BE2C (cell line): ENCODE results near the gene IGFBP6.
A peak's percentile ranks its signal among the peaks of the same experiment; 100 is the strongest.

ENCODE experiments used
- DNase-seq: peaks from one replicate; pipeline ENCODE4 v3.0.0-alpha.2; 2020
- H3K27me3 ChIP-seq: fragments of 250-450 bp; sonication (Bioruptor Pico); 2 replicates; pipeline ENCODE4 v1.5.1; 2020; ENCODE audit warnings: mild to moderate bottlenecking
- H3K36me3 ChIP-seq: fragments of 250-450 bp; sonication (Bioruptor Pico); 2 replicates; pipeline ENCODE4 v1.5.1; 2020; ENCODE audit warnings: mild to moderate bottlenecking
- H3K4me1 ChIP-seq: fragments of 250-450 bp; sonication (Bioruptor Pico); 2 replicates; pipeline ENCODE4 v1.5.1; 2020
- H3K4me3 ChIP-seq: 2 replicates; pipeline ENCODE4 v1.5.1; 2011; ENCODE audit warnings: low read depth, low read length
- H3K9me3 ChIP-seq: fragments of 250-450 bp; sonication (Bioruptor Pico); 2 replicates; pipeline ENCODE4 v1.5.1; 2020
- TF ChIP-seq, protein P1 (sequence below): IDR thresholded peaks from 2 replicates; pipeline ENCODE4 v1.5.1; 2012; ENCODE audit warnings: mild to moderate bottlenecking, low read depth, low read length

IGFBP6 gene

DNA sequence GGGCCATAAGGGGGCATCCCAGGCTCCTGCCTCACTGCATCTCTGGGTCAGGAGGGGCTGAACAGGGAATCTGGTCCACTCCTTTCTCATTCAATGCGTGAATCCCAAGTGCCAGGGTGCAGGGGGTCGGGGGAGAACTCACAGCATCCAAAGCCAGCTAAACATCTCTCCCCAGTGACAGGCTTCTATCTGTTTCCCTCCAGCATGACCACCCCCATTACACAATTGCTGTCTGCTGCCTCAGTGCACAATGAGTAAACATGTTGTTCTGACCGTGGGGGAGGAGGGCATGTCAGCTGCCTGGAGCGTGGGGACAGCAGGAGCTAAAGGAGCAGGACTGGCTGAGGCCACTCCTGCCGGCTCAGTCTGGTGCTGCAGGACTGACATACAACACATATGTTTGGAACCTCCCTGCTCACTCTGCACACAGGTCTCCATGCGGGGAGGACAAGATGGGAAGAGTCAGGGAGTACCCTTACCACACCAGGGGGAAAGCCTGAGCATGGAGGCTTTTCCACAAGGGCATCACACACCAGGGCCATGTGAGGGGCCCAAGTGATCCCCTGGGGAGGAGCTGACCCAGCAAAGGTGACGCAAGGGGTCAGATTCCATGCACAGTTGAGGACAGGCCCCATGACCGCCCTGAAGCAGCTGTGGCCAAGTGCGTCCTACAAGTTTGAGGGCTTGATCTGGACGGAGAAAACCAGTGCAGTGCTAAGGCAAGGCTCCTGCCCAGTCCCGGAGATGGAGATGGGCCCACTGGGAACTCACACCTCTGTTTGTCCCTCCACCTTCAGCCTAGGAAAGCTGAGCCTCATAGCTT, 46.2 kb upstream of the IGFBP6 start:
- H3K9me3 ChIP-seq, result no peaks in the 10 kb centered on the region
- no peak overlapping the region for H3K4me3 ChIP-seq
- peaks cover 35% of the 10 kb centered on the region for H3K4me1 ChIP-seq
- DNase-seq, result no peak
- TF ChIP-seq, protein P1, sequence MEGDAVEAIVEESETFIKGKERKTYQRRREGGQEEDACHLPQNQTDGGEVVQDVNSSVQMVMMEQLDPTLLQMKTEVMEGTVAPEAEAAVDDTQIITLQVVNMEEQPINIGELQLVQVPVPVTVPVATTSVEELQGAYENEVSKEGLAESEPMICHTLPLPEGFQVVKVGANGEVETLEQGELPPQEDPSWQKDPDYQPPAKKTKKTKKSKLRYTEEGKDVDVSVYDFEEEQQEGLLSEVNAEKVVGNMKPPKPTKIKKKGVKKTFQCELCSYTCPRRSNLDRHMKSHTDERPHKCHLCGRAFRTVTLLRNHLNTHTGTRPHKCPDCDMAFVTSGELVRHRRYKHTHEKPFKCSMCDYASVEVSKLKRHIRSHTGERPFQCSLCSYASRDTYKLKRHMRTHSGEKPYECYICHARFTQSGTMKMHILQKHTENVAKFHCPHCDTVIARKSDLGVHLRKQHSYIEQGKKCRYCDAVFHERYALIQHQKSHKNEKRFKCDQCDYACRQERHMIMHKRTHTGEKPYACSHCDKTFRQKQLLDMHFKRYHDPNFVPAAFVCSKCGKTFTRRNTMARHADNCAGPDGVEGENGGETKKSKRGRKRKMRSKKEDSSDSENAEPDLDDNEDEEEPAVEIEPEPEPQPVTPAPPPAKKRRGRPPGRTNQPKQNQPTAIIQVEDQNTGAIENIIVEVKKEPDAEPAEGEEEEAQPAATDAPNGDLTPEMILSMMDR, result no peak
- no peaks in the 10 kb centered on the region for H3K36me3 ChIP-seq
- no peaks in the 10 kb centered on the region for H3K27me3 ChIP-seq

DNA sequence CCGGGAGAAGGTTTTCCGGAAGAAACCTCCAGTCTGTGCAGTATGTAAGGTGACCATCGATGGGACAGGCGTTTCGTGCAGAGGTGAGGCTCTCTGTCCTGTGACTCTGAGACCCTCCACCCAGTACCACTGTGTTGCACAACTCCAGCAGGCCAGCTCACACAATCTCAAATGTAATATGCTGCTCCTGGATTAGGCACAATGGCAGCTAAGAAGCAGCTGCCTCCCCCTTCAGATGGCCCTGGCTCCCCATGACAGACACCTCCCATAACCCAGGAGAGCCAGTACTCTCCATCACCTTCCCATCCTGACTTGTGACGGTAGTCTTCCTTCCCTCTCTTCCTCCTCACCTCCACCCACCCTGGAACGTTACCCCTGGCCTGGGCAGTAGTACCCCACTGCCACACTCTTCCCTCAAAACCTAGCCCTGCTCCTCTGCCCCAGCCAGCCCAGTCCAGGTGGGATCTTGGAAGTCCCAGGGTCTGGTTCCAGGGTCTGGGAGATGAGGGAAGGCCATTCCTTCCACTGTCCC, 45.5 kb upstream of the IGFBP6 start:
- DNase-seq, result no peak
- H3K4me3 ChIP-seq, result no peak overlapping the region
- TF ChIP-seq, protein P1, result no peak

GRCh38 chr12:53052419-53053217, 44.8 kb upstream of the IGFBP6 start:
- Histone ChIP-seq H3K9me3 (no peaks in the 10 kb centered on the region), H3K4me1 (peaks cover 35% of the 10 kb centered on the region), H3K27me3 (no peaks in the 10 kb centered on the region), H3K4me3 (no peak overlapping the region), H3K36me3 (no peaks in the 10 kb centered on the region)
- TF ChIP-seq, protein P1, result no peak
- DNase-seq, result no peak

More for the DNA sequence above, 45.5 kb upstream of the IGFBP6 start:
- no peaks in the 10 kb centered on the region for H3K27me3 ChIP-seq
- H3K9me3 ChIP-seq, result no peaks in the 10 kb centered on the region
- H3K4me1 ChIP-seq, result peaks cover 35% of the 10 kb centered on the region
- H3K36me3 ChIP-seq, result no peaks in the 10 kb centered on the region

GRCh38 chr12:53053218-53054111, 44.0 kb upstream of the IGFBP6 start:
- DNase-seq, result no peak
- peaks cover 27% of the 10 kb centered on the region for H3K4me1 ChIP-seq
- TF ChIP-seq, protein P1, result peak; percentile 62

GRCh38 chr12:53054112-53054878, 43.2 kb upstream of the IGFBP6 start:
- H3K4me3 ChIP-seq, result peak overlapping the region; percentile 80
- H3K27me3 ChIP-seq, result no peaks in the 10 kb centered on the region
- H3K4me1 ChIP-seq, result peaks cover 19% of the 10 kb centered on the region
- H3K9me3 ChIP-seq, result no peaks in the 10 kb centered on the region
- no peaks in the 10 kb centered on the region for H3K36me3 ChIP-seq
- peak; percentile 95 for DNase-seq
- TF ChIP-seq, protein P1, result no peak

More at GRCh38 chr12:53053218-53054111, 44.0 kb upstream of the IGFBP6 start:
- Histone ChIP-seq H3K27me3 (no peaks in the 10 kb centered on the region), H3K4me3 (peak overlapping the region; percentile 80), H3K36me3 (no peaks in the 10 kb centered on the region), H3K9me3 (no peaks in the 10 kb centered on the region)
